IMR-90 (cell line): Measurements from ENCODE around the gene DOK3. TPM values are rescaled to one million over a fixed set of nuclear protein-coding genes. Genes with fewer than 3 reads are reported as not detected.

Experiments
- ATAC-seq: fragments of 200-7000 bp; cut with Tn5 transposase; 2 replicates; pipeline ENCODE4 v1.9.1; 2020; ENCODE audit warnings: low read depth, mild to moderate bottlenecking, moderate library complexity
- BruUV-seq: library from RNA; stranded (reverse); fragments of 400-500 nt; replicated peaks from 2 replicates; lab custom pipeline; 2021; lab: Mats Ljungman, UMichigan
- CTCF ChIA-PET: fragments of 300-600 bp; formaldehyde crosslinking; extraction: SDS; loops from one replicate; lab custom pipeline; 2021; ENCODE audit warnings: antibody characterized with exemption; lab: Yijun Ruan, JAX
- POLR2A ChIA-PET: fragments of 300-600 bp; sonication (Branson Sonifier 250); formaldehyde crosslinking; loops from one replicate; lab custom pipeline; 2022; ENCODE audit warnings: antibody characterized with exemption; ENCODE audit not compliant: unreplicated experiment; lab: Charles Lee
- DNase-seq: peaks from one replicate; pipeline ENCODE4 v3.0.0; 2013
- H2AFZ ChIP-seq: replicated peaks from 2 replicates; pipeline ENCODE3; 2013; ENCODE audit warnings: low read length, mild to moderate bottlenecking; ENCODE audit not compliant: poor library complexity
- H2AK5ac ChIP-seq: 2 replicates; pipeline ENCODE4 v1.6.1; 2013; ENCODE audit warnings: low read depth, low read length, inconsistent platforms
- H2AK9ac ChIP-seq: replicated peaks from 2 replicates; pipeline ENCODE3; 2013; ENCODE audit warnings: mild to moderate bottlenecking, low read depth, low read length, moderate library complexity; ENCODE audit not compliant: poor library complexity
- H2BK120ac ChIP-seq: 2 replicates; pipeline ENCODE4 v1.6.1; 2013; ENCODE audit warnings: low read depth, low read length, inconsistent platforms
- H2BK15ac ChIP-seq: 3 replicates; pipeline ENCODE4 v1.6.1; 2013; ENCODE audit warnings: low read depth, low read length, inconsistent platforms
- H2BK20ac ChIP-seq: 2 replicates; pipeline ENCODE4 v1.6.1; 2013; ENCODE audit warnings: low read depth, mild to moderate bottlenecking, inconsistent platforms, low read length, moderate library complexity
- H2BK5ac ChIP-seq: 2 replicates; pipeline ENCODE4 v1.6.1; 2013; ENCODE audit warnings: mild to moderate bottlenecking, low read depth, low read length, inconsistent platforms; ENCODE audit not compliant: poor library complexity, severe bottlenecking
- H3K14ac ChIP-seq: replicated peaks from 2 replicates; pipeline ENCODE4 v1.6.1; 2013; ENCODE audit warnings: low read depth, low read length, inconsistent platforms
- H3K18ac ChIP-seq: 2 replicates; pipeline ENCODE4 v1.6.1; 2013; ENCODE audit warnings: low read depth, low read length, control low read depth
- H3K23ac ChIP-seq: 2 replicates; pipeline ENCODE4 v1.6.1; 2013; ENCODE audit warnings: low read depth, low read length, inconsistent platforms
- H3K27ac ChIP-seq: 2 replicates; pipeline ENCODE4 v1.5.1; 2013; ENCODE audit warnings: mild to moderate bottlenecking, control low read depth, low read length; ENCODE audit not compliant: insufficient read depth
- H3K27me3 ChIP-seq: 2 replicates; pipeline ENCODE4 v1.6.1; 2013; ENCODE audit warnings: low read length; ENCODE audit not compliant: control insufficient read depth, insufficient read depth
- H3K36me3 ChIP-seq: 2 replicates; pipeline ENCODE4 v1.6.1; 2013; ENCODE audit warnings: low read length, mixed read lengths; ENCODE audit not compliant: control insufficient read depth, insufficient read depth
- H3K4ac ChIP-seq: 2 replicates; pipeline ENCODE4 v1.6.1; 2013; ENCODE audit warnings: low read depth, low read length, inconsistent platforms
- H3K4me1 ChIP-seq: 2 replicates; pipeline ENCODE4 v1.6.1; 2013; ENCODE audit warnings: low read length, mixed read lengths; ENCODE audit not compliant: control insufficient read depth, insufficient read depth
- H3K4me2 ChIP-seq: 2 replicates; pipeline ENCODE4 v1.6.1; 2013; ENCODE audit warnings: low read depth, mild to moderate bottlenecking, control low read depth, low read length, moderate library complexity
- H3K4me3 ChIP-seq: 2 replicates; pipeline ENCODE4 v1.5.1; 2013; ENCODE audit warnings: low read depth, mild to moderate bottlenecking, control low read depth, low read length, moderate library complexity; ENCODE audit not compliant: insufficient read depth
- H3K56ac ChIP-seq: 2 replicates; pipeline ENCODE4 v1.6.1; 2013; ENCODE audit warnings: low read length, inconsistent platforms; ENCODE audit not compliant: insufficient read depth; ENCODE audit errors: extremely low read depth
- H3K79me1 ChIP-seq, 2 experiments: 2 replicates each; pipeline ENCODE4 v1.6.1; 2013; ENCODE audit warnings: low read length in 2 of 2, inconsistent platforms in 1 of 2, low read depth in 1 of 2
- H3K9ac ChIP-seq: 2 replicates; pipeline ENCODE4 v1.6.1; 2013; ENCODE audit warnings: low read depth, low read length, control low read depth
- H3K9me1 ChIP-seq: 2 replicates; pipeline ENCODE4 v1.6.1; 2013; ENCODE audit warnings: low read length, inconsistent platforms; ENCODE audit not compliant: insufficient read depth
- H3K9me3 ChIP-seq: 2 replicates; pipeline ENCODE4 v1.6.1; 2013; ENCODE audit warnings: low read length; ENCODE audit not compliant: control insufficient read depth, insufficient read depth
- H4K20me1 ChIP-seq: 2 replicates; pipeline ENCODE4 v1.6.1; 2013; ENCODE audit warnings: low read length, inconsistent platforms; ENCODE audit not compliant: insufficient read depth
- H4K5ac ChIP-seq: 2 replicates; pipeline ENCODE4 v1.6.1; 2013; ENCODE audit warnings: mild to moderate bottlenecking, low read depth, low read length, control low read depth
- H4K8ac ChIP-seq, 2 experiments: 2 replicates each; pipeline ENCODE4 v1.6.1; 2013; ENCODE audit warnings: low read depth in 2 of 2, low read length in 2 of 2, control low read depth in 1 of 2, inconsistent platforms in 1 of 2
- H4K91ac ChIP-seq: 2 replicates; pipeline ENCODE4 v1.6.1; 2013; ENCODE audit warnings: low read depth, low read length, inconsistent platforms; ENCODE audit not compliant: insufficient read depth
- MAFK ChIP-seq: IDR thresholded peaks from 2 replicates; pipeline ENCODE4 v1.6.1; 2012; ENCODE audit warnings: low read depth, low read length, improper control_type of control experiment
- WGBS, 2 experiments: methylation state at CpG; one replicate each; pipeline versions ENCODE4 v1.1.5 to v1.1.7; 2013; ENCODE audit warnings: missing lambda C conversion rate in 2 of 2; ENCODE audit not compliant: insufficient read length in 1 of 2; ENCODE audit errors: extremely low coverage in 2 of 2; 5-methylcytosine and 5-hydroxymethylcytosine counted together
- dilution Hi-C: fragments of 300-500 bp; cut with HindIII; formaldehyde crosslinking; loops from one replicate; pipeline ENCODE4 v1.14.3; 2018; ENCODE audit warnings: low sequenced_read_pairs; ENCODE audit not compliant: unreplicated experiment
- in situ Hi-C: fragments of 300-500 bp; cut with MboI; formaldehyde crosslinking; loops from 3 replicates; pipeline ENCODE4 v1.14.3; 2019; ENCODE audit warnings: low sequenced_read_pairs, inconsistent platforms, mixed read lengths
- intact Hi-C: fragments of 100-400 bp; cut with micrococcal nuclease; formaldehyde crosslinking; loops from 2 replicates; pipeline ENCODE4 v1.10.0; 2022
- polyA plus RNA-seq, 3 experiments: library from polyadenylated mRNA; depleted of rRNA; stranded (reverse); fragments of >200 nt; gene quantifications; 2 replicates each; pipeline ENCODE4 v1.2.3, GENCODE V29; 2012; ENCODE audit warnings: low replicate concordance in 1 of 3
- total RNA-seq: library from RNA; depleted of rRNA; stranded (reverse); fragments of >200 nt; gene quantifications from 2 replicates; pipeline ENCODE4 v1.2.3, GENCODE V29; 2012
- TF ChIP-seq, protein P1 (sequence below): fragments of 150-350 bp; IDR thresholded peaks from 2 replicates; pipeline ENCODE4 v1.6.1; 2016; ENCODE audit warnings: low read depth, mild to moderate bottlenecking, low read length, moderate library complexity, borderline replicate concordance

DOK3 gene
- total and polyA plus RNA-seq, 2 of the 4 experiments (the other 2 are of a cell fraction), result 0.54 to 3.9 TPM

DNA sequence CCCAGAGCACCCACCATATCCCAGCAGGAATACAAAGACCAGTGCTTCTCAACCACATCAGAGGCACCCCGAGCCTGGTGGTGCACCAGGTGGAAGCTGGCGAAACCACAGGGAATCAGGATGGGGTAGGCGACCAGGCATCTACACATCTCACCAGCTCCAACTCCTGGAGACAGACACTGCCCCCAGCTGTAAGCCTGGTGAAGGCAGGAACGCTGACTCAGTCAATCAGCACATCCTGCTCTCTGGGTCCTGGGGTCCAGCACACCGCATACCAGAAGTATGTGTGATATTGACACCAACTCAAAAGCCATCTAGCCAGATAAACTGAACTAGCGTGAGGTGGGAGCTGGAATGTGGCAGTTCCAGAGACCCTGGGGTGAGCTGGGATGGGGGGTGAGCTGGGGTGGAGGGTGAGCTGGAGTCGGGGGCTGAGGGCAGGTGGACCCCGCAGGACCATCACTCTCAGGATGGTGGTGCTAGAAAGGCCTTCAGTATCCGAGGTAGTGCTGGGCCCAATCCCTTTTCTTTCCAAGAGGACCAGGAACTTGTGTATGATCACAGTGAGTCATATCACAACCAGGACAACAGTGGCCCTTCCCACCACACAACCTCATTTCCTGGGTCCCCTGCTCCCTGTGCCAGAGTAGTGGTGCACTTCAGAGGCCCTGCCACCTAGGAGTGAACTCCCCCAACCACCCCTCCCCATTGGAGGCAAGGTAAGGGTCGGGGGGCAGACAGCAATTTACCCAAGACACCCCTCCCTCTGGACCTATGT, 38.7 kb downstream of the DOK3 start:
- Histone ChIP-seq H2BK20ac (no peak overlapping the region), H3K4me3 (0 out of 2 replicates have a peak overlapping the region, but pooled peaks have one; percentile 97), H3K4me2 (peak overlapping the region; percentile 75), H3K4ac (peak overlapping the region; percentile 6), H4K91ac (no peak overlapping the region), H2BK120ac (no peak overlapping the region), H4K20me1 (peaks cover 68% of the 10 kb centered on the region), H4K5ac (no peak overlapping the region), H2BK15ac (no peak overlapping the region), H3K36me3 (peaks cover 41% of the 10 kb centered on the region), H4K8ac (no peak overlapping the region), H3K4me1 (peaks cover 45% of the 10 kb centered on the region), H3K27ac (peak overlapping the region; percentile 86), H3K9ac (peak overlapping the region; percentile 93; the same call in 1 of the 2 replicates), H2AK5ac (peak overlapping the region; percentile 75; the same call in 1 of the 2 replicates), H3K27me3 (no peaks in the 10 kb centered on the region), H3K14ac (peak overlapping the region; percentile 37), H3K23ac (peak overlapping the region; percentile 79; the same call in 1 of the 2 replicates), H3K56ac (no peak overlapping the region), H3K9me1 (peaks cover 43% of the 10 kb centered on the region), H3K9me3 (no peaks in the 10 kb centered on the region), H3K18ac (no peak overlapping the region), H2AK9ac (peak overlapping the region; percentile 86), H2AFZ (peak overlapping the region; percentile 28), H3K79me1 (peaks cover 24 to 67% of the 10 kb centered on the region in 2 experiments; a peak in 3 of 4 replicates), H2BK5ac (peak overlapping the region; percentile 85)
- in situ Hi-C loops (no loop called here), dilution Hi-C loops (no loop called here), intact Hi-C loops (no loop called here)
- POLR2A ChIA-PET, result interaction anchor here (0.5 kb wide), 1 partner anchor 24 kb away, joined by 3 read pairs; no protein-coding TSS in a partner anchor
- no TSS peak for BruUV-seq
- peak; percentile 87 for TF ChIP-seq MAFK
- TF ChIP-seq, protein P1, sequence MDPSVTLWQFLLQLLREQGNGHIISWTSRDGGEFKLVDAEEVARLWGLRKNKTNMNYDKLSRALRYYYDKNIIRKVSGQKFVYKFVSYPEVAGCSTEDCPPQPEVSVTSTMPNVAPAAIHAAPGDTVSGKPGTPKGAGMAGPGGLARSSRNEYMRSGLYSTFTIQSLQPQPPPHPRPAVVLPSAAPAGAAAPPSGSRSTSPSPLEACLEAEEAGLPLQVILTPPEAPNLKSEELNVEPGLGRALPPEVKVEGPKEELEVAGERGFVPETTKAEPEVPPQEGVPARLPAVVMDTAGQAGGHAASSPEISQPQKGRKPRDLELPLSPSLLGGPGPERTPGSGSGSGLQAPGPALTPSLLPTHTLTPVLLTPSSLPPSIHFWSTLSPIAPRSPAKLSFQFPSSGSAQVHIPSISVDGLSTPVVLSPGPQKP, result no peak
- ATAC-seq, result no peak
- CTCF ChIA-PET, result no interaction called here
- WGBS, 2 experiments, result 40% methylated on average over 1 of the region's 10 CpGs; no CpG with 5 or more reads in 1 of the 2 experiments
- DNase-seq, result no peak
